Measurements from ENCODE around the gene C1QTNF2.

The C1QTNF2 gene

DNA sequence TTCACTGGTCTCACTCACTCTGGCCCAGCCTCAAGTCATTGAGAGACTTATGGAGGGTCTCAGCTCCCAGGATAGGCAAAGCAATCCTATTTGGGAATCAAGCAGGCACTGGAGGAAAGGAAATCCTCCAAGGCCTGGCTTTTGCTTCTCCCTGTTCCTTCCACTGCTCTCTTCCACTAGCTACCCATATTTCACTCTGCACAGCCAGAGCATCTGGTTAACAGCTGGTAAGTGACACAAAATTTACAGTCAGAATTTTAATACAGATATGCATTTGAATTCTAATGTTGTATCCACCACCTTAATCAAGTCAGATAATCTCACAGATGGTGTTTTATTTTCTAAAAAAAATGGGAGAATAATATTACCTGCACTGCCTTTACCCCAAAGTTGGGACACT, 868 bp upstream of the C1QTNF2 start:
- no peak for DNase-seq

DNA sequence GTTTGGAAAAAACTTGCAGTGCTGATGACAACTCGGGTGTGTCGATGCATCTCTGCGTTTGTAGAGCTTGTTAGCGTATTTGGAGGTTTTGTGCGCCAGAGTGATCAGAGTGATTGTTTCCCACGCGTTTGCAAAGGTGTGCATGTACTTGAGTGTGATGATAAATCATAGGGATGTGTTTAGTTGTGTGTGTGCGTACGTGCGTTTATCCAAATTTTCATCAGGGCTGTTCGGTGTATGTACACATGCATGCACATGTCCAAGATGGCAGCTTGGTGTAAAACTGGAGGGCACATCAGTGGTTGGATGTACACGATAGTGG, 248 bp upstream of the C1QTNF2 start:
- no peak for DNase-seq

DNA sequence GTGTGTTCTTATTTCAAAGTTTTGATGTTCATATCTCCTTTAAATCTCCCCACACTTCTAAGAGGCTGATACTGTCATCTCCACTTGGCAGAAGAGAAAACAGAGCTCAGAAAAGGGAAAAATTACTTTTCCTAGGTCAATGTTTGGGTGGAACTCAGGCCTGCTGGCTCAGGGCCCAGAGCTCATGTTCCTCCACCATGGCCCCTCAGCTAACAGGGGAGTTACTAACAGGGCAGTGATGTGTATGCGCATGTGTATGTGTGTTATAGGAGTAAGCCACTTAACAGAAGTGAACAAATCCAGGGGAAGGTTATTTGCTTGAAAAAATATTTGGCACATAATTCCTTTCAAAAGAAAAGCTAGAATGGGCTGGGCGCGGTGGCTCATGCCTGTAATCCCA, 2.5 kb downstream of the C1QTNF2 start:
- no peak for DNase-seq

DNA sequence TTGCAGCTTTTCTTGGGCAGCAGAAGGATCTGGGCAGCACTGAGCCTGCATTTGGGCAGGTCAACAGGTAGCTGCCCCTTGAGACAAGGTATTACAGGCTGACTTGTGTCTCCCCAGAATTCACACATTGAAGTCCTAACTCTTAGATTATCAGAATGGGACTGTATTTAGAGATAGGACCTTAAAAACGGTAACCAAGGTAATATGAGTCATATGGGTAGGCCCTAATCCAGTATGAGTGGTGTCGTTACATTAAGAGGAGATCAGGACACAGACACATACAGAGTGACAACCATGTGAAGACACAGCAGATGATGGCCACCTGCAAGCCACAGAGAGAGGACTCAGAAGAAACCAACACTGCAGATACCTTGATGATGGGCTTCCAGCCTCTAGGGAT, 3.2 kb downstream of the C1QTNF2 start:
- DNase-seq = no peak

DNA sequence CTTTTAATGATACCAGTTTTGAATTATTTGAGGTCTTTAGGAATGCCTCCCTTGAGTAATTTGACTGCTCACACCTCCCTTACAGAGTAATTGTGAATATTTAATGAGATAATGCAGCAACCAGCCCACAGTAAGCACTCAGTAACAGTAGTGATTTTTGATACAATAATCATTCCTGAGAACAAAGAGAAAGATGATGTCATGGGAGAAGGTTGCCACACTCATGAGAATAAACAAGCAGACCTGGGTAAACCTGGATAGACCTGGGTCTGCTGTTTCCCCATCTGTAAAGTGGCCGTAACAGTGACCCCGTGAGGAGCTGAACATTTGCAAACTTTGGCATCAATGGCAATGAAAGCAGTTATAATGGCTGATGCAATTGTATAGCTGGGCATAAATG, 4.2 kb downstream of the C1QTNF2 start:
- DNase-seq = no peak

DNA sequence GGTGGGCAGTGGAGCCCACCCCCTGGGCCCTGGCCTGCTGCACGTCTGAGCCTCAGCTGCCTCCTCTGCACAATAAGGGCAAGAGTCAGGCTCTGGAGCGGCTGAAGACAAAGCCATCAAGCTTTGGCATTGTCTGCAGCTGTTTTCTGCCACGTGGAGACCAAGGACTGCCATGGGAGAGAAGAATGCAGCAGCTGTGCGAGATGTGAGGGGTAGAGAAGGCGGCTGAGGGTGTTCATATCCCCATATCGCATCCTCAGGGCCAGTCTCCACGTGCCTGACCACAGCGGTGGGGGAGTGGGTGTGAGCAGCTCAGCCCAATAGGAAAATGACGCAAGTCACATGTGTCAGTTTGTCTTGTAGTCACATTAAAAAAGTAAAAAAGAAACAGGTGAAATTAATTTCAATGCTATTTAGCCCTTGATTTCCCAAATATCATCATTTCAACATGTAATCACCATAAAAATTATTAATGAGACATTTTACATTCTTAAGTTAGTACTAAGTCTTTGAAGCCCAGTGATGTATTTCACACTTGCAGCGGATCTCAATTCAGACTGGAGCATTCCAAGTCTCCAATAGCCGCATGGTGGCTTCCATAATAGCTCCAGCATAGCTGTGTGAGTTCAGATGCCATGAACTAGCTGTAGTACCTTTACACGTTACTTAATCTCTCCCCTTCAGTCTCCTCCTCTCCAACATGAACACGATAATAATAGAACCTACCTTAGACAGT, 6.6 kb downstream of the C1QTNF2 start:
- no peak for DNase-seq

DNA sequence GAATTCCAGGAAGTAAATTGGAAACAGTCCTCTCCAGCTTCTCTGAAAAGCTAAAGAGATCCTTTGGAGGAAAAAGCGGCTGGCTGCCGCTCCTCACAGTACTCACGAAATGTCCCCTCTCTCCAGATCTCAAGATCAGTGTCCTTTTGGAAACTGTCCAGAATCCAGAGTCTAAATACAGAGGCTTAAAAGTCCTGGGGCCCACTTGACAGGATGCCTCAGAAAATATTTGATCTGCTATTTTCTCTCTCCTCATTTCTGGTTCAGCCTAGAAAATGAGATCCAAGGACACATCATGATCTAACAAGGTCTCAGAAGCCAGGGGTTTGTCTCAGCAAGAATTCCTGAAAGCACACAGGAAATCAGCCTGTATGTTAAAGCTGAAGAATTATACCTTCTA, 7.2 kb downstream of the C1QTNF2 start:
- no peak for DNase-seq

DNA sequence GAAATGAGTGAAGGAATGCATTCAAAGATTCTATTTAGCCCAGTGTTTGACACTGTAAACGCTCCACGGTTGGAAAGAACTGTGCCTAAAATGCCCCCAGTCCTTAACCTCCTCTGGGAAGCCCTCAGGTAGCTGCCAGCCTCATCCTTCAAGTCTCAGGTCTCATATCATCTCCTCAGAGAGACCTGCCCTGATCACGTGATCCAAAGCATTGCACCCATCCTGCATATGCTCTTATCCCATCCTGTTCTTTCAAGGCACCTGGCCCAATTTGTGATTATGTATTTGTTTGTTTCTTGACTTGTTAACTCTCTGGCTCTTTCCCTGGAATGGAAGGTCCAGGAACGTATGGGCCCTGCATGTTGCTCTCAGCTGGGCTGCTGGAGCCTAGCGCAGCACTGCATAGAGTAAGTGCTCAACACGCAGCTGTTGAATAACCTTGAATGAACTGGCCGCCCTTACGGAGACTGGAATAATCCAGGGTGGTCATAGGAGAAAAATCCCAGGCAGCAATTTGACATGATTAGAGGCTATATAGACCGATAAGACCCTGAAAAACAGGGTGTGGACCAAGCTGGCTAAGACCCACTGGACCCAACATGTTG, 8.7 kb downstream of the C1QTNF2 start:
- DNase-seq = no peak

DNA sequence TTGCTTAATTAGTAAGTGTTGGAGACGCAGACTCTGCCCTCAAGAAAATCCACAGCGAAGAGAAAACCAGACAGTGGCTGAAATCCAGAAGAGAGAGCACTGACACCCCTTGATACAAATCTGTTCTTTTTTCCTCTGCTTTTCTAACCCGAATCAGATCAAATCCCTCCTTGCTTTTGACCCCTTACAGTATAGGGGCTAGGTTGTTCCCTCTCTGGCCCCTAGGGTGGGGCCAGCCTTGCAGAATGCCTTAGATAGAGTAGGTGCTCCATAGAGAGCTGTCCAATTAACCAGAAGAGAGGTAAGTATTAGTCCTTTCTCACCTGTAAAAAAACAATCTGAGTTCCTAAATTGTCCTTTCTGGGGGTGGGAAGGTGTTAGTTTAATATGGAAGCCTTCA, 10.1 kb downstream of the C1QTNF2 start:
- no peak for DNase-seq

DNA sequence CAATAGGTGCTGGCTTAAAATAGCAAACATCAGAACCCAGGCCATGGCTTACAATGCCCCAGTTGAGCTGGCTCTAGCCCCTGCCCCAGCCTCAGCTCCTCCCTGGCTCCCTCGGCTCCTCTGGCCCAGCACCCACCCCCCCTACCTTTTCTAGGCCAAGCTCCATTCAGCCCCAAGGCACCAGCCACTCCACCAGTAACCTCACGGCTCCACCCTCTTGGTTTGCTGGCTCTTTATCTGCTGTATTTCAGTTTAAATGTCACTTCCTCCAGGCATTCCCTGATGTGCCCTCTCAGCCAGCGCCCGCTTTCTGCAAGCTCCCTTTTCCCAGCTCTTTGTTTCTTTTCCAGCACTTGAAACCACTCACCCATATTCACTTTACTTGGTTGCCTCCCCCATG, 10.6 kb downstream of the C1QTNF2 start:
- no peak for DNase-seq

DNA sequence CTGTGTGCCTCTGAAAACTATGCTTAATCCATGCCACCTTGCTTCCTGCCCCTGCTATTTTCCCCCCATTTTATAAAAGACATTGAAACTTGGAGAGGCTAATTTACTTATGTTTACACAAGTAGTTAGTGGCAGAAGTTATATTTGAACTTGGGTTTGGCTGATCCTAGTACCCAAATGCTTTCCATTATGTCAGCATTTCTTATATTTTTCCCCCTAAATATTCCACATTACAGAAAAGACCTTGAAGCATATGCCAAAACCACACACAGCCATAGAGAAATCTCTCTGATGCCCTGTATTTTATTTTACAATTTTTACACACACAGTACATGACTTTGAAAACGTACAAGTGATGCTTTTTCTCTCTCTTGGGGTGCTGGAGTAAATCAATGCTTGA, 11.2 kb downstream of the C1QTNF2 start:
- no peak for DNase-seq

DNA sequence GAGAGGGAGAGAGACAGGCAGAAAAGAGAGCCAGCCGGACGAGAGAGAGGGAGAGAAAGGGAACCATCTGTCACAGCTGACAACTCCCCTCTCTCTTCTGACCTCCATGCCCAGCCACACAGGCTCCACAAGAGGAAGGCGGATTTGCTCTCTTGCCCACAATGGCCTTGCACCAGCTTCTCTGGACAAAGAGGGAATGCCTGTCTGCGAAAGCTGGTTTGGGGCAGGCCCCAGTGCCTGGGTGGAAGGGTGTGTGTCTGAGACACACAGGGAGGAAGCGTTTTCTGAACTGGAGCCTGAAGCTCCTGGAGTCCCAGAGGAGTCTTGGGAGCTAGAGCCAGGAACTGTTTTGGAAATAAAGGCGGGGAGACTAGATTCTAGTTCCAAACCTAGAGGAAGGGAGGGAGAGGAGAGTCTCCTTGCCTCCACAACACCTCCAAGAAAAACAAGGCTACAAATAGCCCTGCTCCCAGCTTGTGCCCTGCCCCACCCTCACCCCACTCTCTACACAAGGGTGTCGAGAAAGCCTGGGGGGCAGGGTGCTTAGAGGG, 12.5 kb downstream of the C1QTNF2 start:
- no peak for DNase-seq

DNA sequence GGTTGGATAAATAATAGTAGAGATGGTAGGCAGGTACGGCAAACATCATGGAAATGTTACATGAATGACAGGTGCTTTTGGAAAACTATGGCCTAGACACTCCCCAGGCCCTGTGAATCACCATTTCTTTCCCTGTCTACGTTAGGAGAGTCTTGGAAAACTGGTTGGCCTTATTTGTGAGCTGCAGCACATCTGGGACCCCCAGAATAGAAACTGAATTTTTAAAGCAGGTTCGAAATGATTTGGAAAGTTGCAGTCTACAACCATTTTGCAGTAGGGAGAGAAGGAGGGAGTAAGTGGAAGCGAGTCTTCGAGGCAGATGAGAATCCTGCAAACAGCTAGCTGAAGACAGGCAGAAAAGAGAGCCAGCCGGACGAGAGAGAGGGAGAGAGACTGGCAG, 13.0 kb downstream of the C1QTNF2 start:
- no peak for DNase-seq

DNA sequence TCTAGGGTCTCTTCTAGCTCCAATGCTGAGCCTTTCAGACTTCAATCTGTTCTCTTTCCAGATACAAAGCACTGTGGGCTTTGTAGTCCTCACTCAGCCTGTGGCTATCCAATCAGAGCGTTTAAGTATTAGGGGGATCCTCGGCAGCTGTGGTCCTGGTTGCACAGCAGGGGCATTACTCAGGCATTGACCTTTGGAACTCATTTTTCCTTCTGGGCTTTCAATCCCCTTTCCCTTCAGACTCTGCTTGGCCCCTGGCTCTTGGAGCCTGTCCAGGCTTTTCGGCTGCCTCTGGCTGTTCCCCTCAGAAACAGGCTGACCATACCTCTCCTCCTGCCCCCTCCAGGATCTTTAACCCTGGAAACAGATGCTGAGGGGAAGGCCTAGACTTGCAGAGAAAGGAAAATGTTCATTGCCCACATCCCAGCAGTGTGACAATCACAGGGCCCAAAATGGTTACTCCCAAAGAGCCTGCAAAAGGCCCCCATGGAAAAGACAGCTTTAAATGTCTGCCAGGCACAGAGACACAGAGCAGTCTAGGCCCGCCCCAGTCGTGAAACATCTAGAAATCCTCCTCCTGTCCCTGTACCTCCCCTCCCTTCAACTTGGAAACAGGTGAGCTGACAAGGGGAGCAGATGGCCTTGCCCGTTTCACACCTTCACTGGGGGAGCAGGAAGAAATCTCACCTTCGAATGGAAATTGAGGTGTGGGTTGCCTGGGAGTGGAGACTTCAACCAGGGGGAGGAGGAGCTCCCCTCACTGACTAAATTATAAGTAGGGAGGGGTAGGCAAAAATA, 13.7 kb downstream of the C1QTNF2 start:
- no peak for DNase-seq

DNA sequence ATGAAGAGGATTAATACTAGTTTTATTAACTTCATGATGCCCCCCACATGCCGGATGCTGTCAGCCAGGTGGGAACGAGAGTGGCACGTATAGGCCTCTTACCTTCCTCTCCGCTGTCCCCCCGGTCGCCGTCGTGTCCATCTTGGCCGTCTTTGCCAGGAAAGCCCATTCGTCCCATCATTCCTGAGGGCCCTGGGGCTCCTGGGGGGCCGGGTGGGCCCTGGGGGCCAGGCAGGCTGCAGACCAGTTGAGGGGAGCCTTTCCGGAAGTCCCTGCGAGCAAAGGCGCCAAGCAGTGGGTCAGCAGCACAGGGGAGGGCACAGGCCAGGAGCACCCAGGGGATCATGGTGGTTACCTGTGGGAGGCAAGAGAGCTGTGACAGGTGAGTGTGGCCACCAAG, 15.8 kb downstream of the C1QTNF2 start:
- no peak for DNase-seq

DNA sequence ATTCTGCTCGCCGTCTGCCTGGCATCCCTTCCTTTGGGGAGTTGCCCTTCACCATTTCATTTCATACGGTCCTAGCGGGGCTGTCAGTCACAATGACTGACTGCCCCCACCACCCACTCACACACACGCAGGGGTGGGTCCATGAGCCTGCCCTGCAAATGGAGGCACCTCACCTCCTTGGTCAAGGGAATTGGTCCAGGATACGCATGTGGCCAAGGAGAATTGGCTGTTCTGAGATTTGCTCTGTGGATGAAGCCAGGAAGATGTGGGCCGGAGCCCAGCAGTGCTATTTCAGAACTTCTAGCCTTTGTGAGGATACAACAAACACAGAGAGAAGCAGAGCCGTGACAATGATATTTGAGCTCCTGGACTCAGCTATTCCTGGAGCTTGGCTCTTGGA, 17.0 kb downstream of the C1QTNF2 start:
- no peak for DNase-seq

DNA sequence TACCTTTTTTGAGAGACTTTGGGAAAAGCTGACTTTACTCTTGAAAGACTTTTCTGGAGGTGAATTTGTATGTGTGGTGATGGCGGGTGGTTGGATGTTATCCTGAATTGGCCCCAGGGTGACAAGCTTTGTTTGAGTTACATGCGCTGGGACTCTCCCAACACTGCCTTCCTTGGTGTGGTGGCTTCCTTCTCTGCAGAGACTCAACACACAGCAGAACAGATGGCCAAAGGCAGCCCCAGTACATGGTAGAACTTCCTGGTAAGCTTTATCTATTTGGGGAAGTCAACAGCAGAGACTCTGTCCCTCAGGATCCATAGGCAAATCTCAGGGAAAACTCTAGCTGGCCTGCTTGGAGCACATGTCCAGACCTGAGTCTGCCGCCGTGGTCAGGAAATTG, 18.1 kb downstream of the C1QTNF2 start:
- DNase-seq = no peak

DNA sequence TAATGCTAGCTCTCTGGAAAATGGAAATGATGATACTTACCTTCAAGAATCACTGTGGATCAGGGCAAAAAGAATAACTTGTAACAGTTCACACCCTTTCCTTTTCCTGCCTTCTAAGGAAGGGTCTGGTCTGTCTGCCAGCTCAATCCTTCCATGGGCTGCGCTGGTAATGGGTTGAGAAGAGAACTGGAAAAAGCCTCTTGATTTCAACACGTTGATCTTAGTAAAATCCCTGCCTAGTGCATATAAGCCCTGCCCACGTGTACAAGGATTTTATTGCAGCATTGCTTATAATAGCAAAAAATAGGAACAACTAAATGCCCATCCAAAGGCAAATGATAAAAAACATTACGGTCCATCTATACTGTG, 20.5 kb downstream of the C1QTNF2 start:
- no peak for DNase-seq

DNA sequence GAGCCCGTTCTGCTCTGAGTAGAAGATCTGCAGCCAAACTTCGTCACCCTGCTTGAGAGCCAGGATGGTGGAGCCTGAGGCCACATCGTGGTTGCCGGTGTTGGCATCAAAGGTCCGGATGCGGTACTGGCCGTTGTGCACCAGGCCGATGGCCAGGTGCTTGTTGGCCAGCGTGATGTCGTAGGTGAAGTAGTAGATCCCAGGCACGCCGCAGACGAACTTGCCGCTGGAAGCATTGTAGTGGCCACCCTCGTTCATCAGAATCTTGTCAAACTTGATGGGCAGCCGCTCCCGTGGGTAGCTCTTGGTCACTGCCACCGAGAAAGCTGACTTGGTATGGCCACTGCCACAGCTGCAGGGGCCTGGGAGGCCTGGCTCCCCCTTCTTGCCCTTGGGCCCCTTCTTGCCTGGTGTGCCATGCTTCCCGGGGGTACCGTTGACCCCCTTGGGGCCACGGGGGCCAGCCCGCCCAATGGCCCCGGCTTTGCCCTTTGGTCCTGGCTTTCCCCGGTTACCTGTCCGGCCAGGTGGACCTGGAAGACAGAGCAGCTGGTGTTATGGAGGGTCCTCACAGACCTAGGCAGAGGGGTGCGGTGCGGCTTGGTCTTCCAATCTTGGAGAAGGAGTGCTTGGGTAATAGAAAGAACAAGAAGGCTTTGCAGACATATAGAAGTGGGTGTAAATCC, 21.0 kb downstream of the C1QTNF2 start:
- no peak for DNase-seq

DNA sequence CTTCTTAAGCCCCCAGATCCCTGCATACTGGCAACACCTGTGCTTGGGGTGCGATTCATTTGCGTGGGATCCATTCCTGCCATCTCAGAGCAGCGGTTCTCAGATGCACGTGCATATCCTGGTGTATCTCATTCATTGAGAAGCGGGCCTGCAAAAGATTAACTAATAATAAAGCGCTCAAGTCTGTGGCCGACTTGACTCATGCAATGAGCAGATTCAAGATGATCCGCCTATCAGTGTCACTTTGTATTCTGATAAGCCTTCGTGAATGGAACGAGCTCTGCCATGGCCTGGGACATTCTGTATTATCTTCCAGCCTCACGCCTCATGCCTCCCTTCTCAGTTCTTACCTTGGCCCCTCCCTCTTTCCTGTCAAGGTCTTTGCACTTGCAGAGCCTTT, 22.3 kb downstream of the C1QTNF2 start:
- DNase-seq = no peak

DNA sequence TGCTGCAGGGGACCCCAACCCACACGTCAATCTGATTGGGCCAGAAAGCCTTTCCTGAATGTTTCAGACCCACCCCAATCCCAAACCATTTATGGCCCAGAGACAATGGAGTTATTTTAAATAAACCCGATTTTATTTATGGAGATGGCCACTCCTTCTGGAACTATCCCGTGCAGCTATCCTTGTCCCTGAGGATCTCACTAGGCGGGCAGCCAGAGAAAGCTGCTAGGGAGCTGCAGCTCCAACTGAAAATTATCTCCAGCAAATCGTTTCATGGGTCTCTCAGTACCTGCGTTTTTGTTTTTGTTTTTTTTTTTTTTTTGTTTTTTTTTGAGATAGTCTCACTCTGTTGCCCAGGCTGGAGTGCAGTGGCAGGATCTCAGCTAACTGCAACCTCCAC, 23.0 kb downstream of the C1QTNF2 start:
- no peak for DNase-seq

DNA sequence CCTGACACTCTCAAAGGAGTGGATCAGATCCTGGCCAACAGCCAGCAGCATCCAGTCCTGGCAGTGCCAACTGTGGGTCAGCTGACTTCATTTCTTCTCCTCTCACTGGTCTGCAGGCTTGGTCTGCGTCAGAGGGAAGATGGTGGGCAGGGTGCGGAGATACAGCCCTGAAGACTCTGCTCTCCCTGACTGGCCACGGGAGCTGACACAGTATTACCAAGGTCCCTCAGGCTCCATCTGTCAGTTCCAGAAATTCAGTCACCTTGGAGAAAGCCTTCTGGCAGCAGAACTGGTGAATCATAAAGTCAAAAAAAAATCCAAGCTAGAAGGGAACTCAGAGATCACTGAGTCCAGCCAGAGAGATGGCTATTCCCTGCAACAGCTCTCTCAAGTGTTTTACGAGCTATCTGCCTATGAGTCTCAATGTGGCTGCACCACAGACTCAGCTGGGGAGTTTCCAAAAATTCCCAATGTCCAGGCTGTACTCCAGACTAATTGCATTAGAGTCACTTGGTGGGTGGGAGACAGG, 27.9 kb downstream of the C1QTNF2 start:
- DNase-seq = no peak

DNA sequence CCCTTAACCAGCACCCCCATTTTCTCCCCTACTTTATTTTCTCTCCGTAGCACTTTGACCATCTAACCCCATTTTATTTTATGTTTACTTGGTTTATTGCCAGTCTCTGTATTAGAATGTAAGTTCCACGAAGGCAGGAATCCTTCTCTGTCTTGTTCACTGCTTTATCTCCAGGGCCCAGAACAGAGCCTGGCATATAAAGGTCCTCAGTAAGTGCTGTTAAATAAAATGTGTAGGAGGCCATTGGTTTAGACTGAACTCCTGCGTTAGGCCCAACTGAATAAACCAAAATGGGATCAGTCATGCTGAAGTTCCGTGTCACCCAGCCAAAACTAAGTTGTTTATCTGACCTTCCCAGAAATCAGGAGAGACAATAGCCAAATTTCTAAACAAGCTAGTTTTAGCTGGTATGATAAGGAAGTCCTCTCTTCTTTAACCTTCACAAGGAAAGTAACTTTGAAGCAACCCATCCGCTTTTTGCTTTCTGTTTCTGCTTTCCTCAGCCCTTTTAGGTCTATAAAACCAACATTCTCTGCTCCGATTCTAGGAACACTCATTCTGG, 29.0 kb downstream of the C1QTNF2 start:
- no peak for DNase-seq
